Measurements from ENCODE around the gene CCNG1.

DNA sequence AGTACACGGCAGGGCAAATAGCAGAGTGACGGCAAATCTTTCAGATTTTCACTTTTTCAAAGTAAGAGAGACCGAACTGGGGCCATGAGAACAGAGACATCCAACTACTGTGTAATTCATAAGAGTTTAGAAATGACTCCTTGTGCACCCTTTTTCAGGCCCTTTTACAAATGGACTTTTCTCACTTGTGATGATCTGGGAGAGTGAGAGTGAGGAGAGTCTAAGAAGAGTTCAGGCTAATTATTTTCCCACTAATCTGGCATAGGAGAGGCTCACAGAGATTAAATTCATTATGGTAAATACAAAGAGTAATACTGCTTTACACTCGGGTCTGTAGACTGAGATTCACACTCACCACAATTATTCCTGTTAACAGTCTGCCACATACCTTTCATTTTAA, 880 bp upstream of the CCNG1 start:
- TF ChIP-seq, protein P1, sequence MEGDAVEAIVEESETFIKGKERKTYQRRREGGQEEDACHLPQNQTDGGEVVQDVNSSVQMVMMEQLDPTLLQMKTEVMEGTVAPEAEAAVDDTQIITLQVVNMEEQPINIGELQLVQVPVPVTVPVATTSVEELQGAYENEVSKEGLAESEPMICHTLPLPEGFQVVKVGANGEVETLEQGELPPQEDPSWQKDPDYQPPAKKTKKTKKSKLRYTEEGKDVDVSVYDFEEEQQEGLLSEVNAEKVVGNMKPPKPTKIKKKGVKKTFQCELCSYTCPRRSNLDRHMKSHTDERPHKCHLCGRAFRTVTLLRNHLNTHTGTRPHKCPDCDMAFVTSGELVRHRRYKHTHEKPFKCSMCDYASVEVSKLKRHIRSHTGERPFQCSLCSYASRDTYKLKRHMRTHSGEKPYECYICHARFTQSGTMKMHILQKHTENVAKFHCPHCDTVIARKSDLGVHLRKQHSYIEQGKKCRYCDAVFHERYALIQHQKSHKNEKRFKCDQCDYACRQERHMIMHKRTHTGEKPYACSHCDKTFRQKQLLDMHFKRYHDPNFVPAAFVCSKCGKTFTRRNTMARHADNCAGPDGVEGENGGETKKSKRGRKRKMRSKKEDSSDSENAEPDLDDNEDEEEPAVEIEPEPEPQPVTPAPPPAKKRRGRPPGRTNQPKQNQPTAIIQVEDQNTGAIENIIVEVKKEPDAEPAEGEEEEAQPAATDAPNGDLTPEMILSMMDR (IDR thresholded peaks at IDR 0.05; ENCODE audit: low read length), result no peak
- no peak for TF ChIP-seq EZH2 (IDR thresholded peaks at IDR 0.05; ENCODE audit: borderline replicate concordance, low read length)
